HCT116 (cell line): ENCODE measurements around the gene HDAC5. TPM values are rescaled to one million over a fixed set of nuclear protein-coding genes. Genes with fewer than 3 reads are reported as not detected.
A peak's percentile ranks its signal among the peaks of the same experiment; 100 is the strongest.

ENCODE experiments used
- ATAC-seq: fragments of 200-7000 bp; cut with Tn5 transposase; 2 replicates; pipeline ENCODE4 v1.9.1; 2020; ENCODE audit warnings: mild to moderate bottlenecking, moderate library complexity
- BruUV-seq: library from RNA; stranded (reverse); fragments of 400-500 nt; replicated peaks from 2 replicates; lab custom pipeline; 2021; lab: Mats Ljungman, UMichigan
- CTCF ChIA-PET: fragments of 300-600 bp; sonication (Branson Sonifier 250); formaldehyde crosslinking; loops from one replicate; lab custom pipeline; 2021; ENCODE audit warnings: antibody characterized with exemption; lab: Charles Lee
- POLR2A ChIA-PET: fragments of 300-600, 350-600 bp; sonication (Branson Sonifier 250); formaldehyde crosslinking; loops from one replicate; lab custom pipeline; 2021; ENCODE audit warnings: antibody characterized with exemption; lab: Charles Lee
- RAD21 ChIA-PET, 2 experiments: fragments of 300-600 bp; sonication (Branson Sonifier 250); formaldehyde crosslinking; loops; one replicate each; lab custom pipeline; 2023; ENCODE audit warnings: low total read pairs in 2 of 2; ENCODE audit not compliant: uncharacterized antibody in 2 of 2, unreplicated experiment in 2 of 2, low non-redundant PET in 1 of 2; lab: Charles Lee
- DNase-seq: peaks from one replicate; pipeline ENCODE4 v3.0.0-alpha.2; 2010; ENCODE audit warnings: low read depth, low spot score
- H2AFZ ChIP-seq: fragments of 200-600 bp; shearing (Covaris generic), sonication (generic); 2 replicates; pipeline ENCODE4 v1.6.1; 2017; ENCODE audit warnings: low read depth, mixed run types, mixed read lengths, antibody characterized with exemption, low read length; ENCODE audit not compliant: poor library complexity, severe bottlenecking
- H3K27ac ChIP-seq: 2 replicates; pipeline ENCODE4 v1.5.1; 2012; ENCODE audit warnings: low read depth, low read length
- H3K27me3 ChIP-seq: fragments of 200-600 bp; sonication (generic); 2 replicates; pipeline ENCODE4 v1.6.1; 2016; ENCODE audit warnings: mixed run types, low read length, mixed read lengths; ENCODE audit not compliant: insufficient read depth
- H3K36me3 ChIP-seq, 2 experiments: fragments of 200-500 bp in 1 of 2; fragments of 200-600 bp in 1 of 2; sonication (Bioruptor generic) in 1 of 2; sonication (generic) in 1 of 2; 2 replicates each; pipeline versions ENCODE4 v1.5.1 to v1.6.1; 2014 to 2016; ENCODE audit warnings: low read length in 2 of 2, inconsistent platforms in 1 of 2, mixed read lengths in 1 of 2, mixed run types in 1 of 2; ENCODE audit not compliant: insufficient read depth in 2 of 2, control insufficient read depth in 1 of 2
- H3K4me1 ChIP-seq, 2 experiments: fragments of 200-600 bp in 1 of 2; sonication (generic) in 1 of 2; 2 replicates each; pipeline versions ENCODE4 v1.5.1 to v1.6.1; 2012 to 2017; ENCODE audit warnings: low read length in 2 of 2, inconsistent platforms in 1 of 2, mild to moderate bottlenecking in 1 of 2, mixed read lengths in 1 of 2, mixed run types in 1 of 2, moderate library complexity in 1 of 2; ENCODE audit not compliant: insufficient read depth in 2 of 2, control insufficient read depth in 1 of 2
- H3K4me2 ChIP-seq: fragments of 200-600 bp; sonication (generic); 2 replicates; pipeline ENCODE4 v1.6.1; 2017; ENCODE audit warnings: mixed run types, low read length, mixed read lengths
- H3K4me3 ChIP-seq, 2 experiments: fragments of 200-600 bp in 1 of 2; sonication (generic) in 1 of 2; replicated peaks in 1 of 2; 2 replicates each; pipeline ENCODE4 v1.5.1; 2011 to 2016; ENCODE audit warnings: low read length in 2 of 2, control low read depth in 1 of 2, low read depth in 1 of 2, mild to moderate bottlenecking in 1 of 2, mixed read lengths in 1 of 2, mixed run types in 1 of 2
- H3K79me2 ChIP-seq: fragments of 200-600 bp; sonication (generic); 2 replicates; pipeline ENCODE4 v1.6.1; 2017; ENCODE audit warnings: mild to moderate bottlenecking, mixed run types, low read length, moderate library complexity, mixed read lengths; ENCODE audit not compliant: insufficient read depth
- H3K9ac ChIP-seq: fragments of 200-600 bp; sonication (generic); 2 replicates; pipeline ENCODE4 v1.6.1; 2016; ENCODE audit warnings: low read length, mixed read lengths
- H3K9me2 ChIP-seq: fragments of 200-600 bp; sonication (generic), shearing (Covaris generic); 2 replicates; pipeline ENCODE4 v1.6.1; 2017; ENCODE audit warnings: mixed run types, mild to moderate bottlenecking, moderate library complexity; ENCODE audit not compliant: insufficient read depth
- H3K9me3 ChIP-seq, 2 experiments: fragments of 200-500 bp in 1 of 2; fragments of 200-600 bp in 1 of 2; sonication (Bioruptor generic) in 1 of 2; sonication (generic) in 1 of 2; 2 replicates each; pipeline ENCODE4 v1.6.1; 2014 to 2017; ENCODE audit warnings: low read length in 2 of 2, mixed read lengths in 2 of 2, inconsistent platforms in 1 of 2, low read depth in 1 of 2, mild to moderate bottlenecking in 1 of 2, mixed run types in 1 of 2, moderate library complexity in 1 of 2; ENCODE audit not compliant: control insufficient read depth in 1 of 2, insufficient read depth in 1 of 2
- H4K20me1 ChIP-seq: fragments of 200-600 bp; sonication (generic), shearing (Covaris generic); 2 replicates; pipeline ENCODE4 v1.6.1; 2017; ENCODE audit warnings: mixed run types, mild to moderate bottlenecking, moderate library complexity; ENCODE audit not compliant: insufficient read depth
- REST ChIP-seq: IDR thresholded peaks from 2 replicates; pipeline ENCODE4 v1.6.1; 2012; ENCODE audit warnings: low read depth
- SP1 ChIP-seq: IDR thresholded peaks from 2 replicates; pipeline ENCODE4 v1.6.1; 2012; ENCODE audit warnings: low read depth
- intact Hi-C: fragments of 100-400 bp; cut with micrococcal nuclease; formaldehyde crosslinking; loops from 2 replicates; pipeline ENCODE4 v1.10.0; 2022
- total RNA-seq: library from RNA; stranded (reverse); gene quantifications from one replicate; pipeline ENCODE4 v1.2.1, GENCODE V29; 2021; ENCODE audit not compliant: unreplicated experiment
- TF ChIP-seq, protein P1 (sequence below): IDR thresholded peaks from 2 replicates; pipeline ENCODE4 v1.6.1; 2011; ENCODE audit warnings: mild to moderate bottlenecking, low read length, moderate library complexity; ENCODE audit not compliant: insufficient replicate concordance; ENCODE audit errors: extremely low read depth

HDAC5 gene
- total RNA-seq, 1 experiment from 2014 or later = 32.9 TPM

- ChIA-PET POLR2A (no interaction called here), RAD21 (interaction anchor here in 1 of 2 experiments (1.0 kb wide), 1 partner anchor 16 kb away, joined by 4 read pairs; no protein-coding TSS in a partner anchor), CTCF (interaction anchor here (0.6 to 1.0 kb wide), 2 partner anchors 12 to 31 kb away, joined by 3 to 5 read pairs; no protein-coding TSS in a partner anchor)
- H3K9me2 ChIP-seq = no peaks in the 10 kb centered on the region
- TF ChIP-seq SP1 (no peak), REST (no peak)
- TF ChIP-seq, protein P1, sequence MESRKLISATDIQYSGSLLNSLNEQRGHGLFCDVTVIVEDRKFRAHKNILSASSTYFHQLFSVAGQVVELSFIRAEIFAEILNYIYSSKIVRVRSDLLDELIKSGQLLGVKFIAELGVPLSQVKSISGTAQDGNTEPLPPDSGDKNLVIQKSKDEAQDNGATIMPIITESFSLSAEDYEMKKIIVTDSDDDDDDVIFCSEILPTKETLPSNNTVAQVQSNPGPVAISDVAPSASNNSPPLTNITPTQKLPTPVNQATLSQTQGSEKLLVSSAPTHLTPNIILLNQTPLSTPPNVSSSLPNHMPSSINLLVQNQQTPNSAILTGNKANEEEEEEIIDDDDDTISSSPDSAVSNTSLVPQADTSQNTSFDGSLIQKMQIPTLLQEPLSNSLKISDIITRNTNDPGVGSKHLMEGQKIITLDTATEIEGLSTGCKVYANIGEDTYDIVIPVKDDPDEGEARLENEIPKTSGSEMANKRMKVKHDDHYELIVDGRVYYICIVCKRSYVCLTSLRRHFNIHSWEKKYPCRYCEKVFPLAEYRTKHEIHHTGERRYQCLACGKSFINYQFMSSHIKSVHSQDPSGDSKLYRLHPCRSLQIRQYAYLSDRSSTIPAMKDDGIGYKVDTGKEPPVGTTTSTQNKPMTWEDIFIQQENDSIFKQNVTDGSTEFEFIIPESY = no peak
- DNase-seq (no peak), ATAC-seq (peak; percentile 14)
- no peak overlapping the region for H2AFZ ChIP-seq
- no peaks in the 10 kb centered on the region; a peak in 1 of 4 replicates for H3K36me3 ChIP-seq
- no peaks in the 10 kb centered on the region for H3K27me3 ChIP-seq
- H3K4me1 ChIP-seq = peaks cover 26 to 38% of the 10 kb centered on the region in 2 experiments
- no peaks in the 10 kb centered on the region for H4K20me1 ChIP-seq
- peak overlapping the region; percentile 39 to 50; a peak in 3 of 4 replicates for H3K4me3 ChIP-seq
- BruUV-seq = no TSS peak
- peak overlapping the region; percentile 79 for H3K4me2 ChIP-seq
- intact Hi-C loops = no loop called here
- H3K9ac ChIP-seq = peak overlapping the region; percentile 57
- peaks cover 4% of the 10 kb centered on the region; the same call in 1 of the 2 replicates for H3K79me2 ChIP-seq
- peak overlapping the region; percentile 93 for H3K27ac ChIP-seq
- no peaks in the 10 kb centered on the region for H3K9me3 ChIP-seq
Observed at GRCh38 chr17:44095388-44095646, 28.1 kb downstream of the HDAC5 start.
